Heart left ventricle (tissue), 16 donors: Measurements from ENCODE around the gene FIG4. TPM values are rescaled to one million over a fixed set of nuclear protein-coding genes. Genes with fewer than 3 reads are reported as not detected.

Experiments used
- ATAC-seq, 4 donors: fragments of 200-7000 bp; cut with Tn5 transposase; one replicate each; pipeline ENCODE4 v1.9.1; 2020 to 2022; ENCODE audit warnings: moderate library complexity in 4 of 4, mild to moderate bottlenecking in 3 of 4, moderate number of reproducible peaks in 1 of 4
- DNase-seq, 5 donors: peaks; one replicate each; pipeline ENCODE4 v3.0.0-alpha.2; 2020
- H3K27ac ChIP-seq, 12 donors: fragments of 200-600 bp; sonication (generic) in 4 of 12; one replicate each; pipeline versions ENCODE4 v1.5.0 to v1.8.0; 2016 to 2022; ENCODE audit warnings: mild to moderate bottlenecking in 2 of 12
- H3K27me3 ChIP-seq, 9 donors: fragments of 200-600 bp; sonication (generic) in 2 of 9; one replicate each; pipeline versions ENCODE4 v1.5.1 to v1.8.0; 2016 to 2022; ENCODE audit warnings: mild to moderate bottlenecking in 3 of 9
- H3K36me3 ChIP-seq, 9 donors: fragments of 200-600 bp; sonication (generic) in 2 of 9; one replicate each; pipeline versions ENCODE4 v1.5.0 to v1.8.0; 2018 to 2022; ENCODE audit warnings: mild to moderate bottlenecking in 2 of 9
- H3K4me1 ChIP-seq, 12 donors: fragments of 200-600 bp; sonication (generic) in 4 of 12; one replicate each; pipeline versions ENCODE4 v1.5.0 to v1.8.0; 2016 to 2022; ENCODE audit warnings: mild to moderate bottlenecking in 3 of 12
- H3K4me3 ChIP-seq, 12 donors: fragments of 200-600 bp; sonication (generic) in 4 of 12; one replicate each; pipeline versions ENCODE4 v1.5.0 to v1.8.0; 2017 to 2022; ENCODE audit warnings: mild to moderate bottlenecking in 9 of 12, moderate library complexity in 4 of 12
- H3K9me3 ChIP-seq, 12 donors: fragments of 200-600 bp; sonication (generic) in 4 of 12; one replicate each; pipeline versions ENCODE4 v1.5.0 to v1.8.0; 2016 to 2022; ENCODE audit warnings: mild to moderate bottlenecking in 1 of 12
- POLR2A ChIP-seq, 2 donors: fragments of 450-650 bp; IDR thresholded peaks; one replicate each; pipeline ENCODE4 v1.6.1; 2017; ENCODE audit warnings: antibody characterized with exemption in 2 of 2, mild to moderate bottlenecking in 2 of 2, moderate library complexity in 2 of 2
- WGBS, 4 donors: extraction: QIAGEN DNeasy Blood & Tissue Kit in 2 of 4; methylation state at CpG; one replicate each; pipeline versions ENCODE4 v1.1.5 to v1.1.7; 2013 to 2018; 5-methylcytosine and 5-hydroxymethylcytosine counted together
- intact Hi-C, 10 donors: fragments of 100-400 bp; cut with DNase I; formaldehyde crosslinking; loops; one replicate each; pipeline versions ENCODE4 v1.11.1 to v1.14.2; 2022
- polyA plus RNA-seq, 2 donors: library from polyadenylated mRNA; stranded (reverse); fragments of 200-250 nt; gene quantifications; one replicate each; pipeline ENCODE4 v1.2.3, GENCODE V29; 2013
- total RNA-seq, 9 donors: library from RNA; depleted of rRNA in 2 of 9; stranded (reverse); fragments of >200 nt in 2 of 9; fragmentation: NEBNext Ultra II Directional in 3 of 9; extraction: Animal tissue kit (Norgen Biotek cat#: 25700) in 3 of 9; gene quantifications; one replicate each; pipeline versions ENCODE4 v1.1.0 to v1.2.4, GENCODE V29; 2016 to 2023
- TF ChIP-seq, protein P1 (sequence below), 12 donors: fragments of 200-600 bp; sonication (generic) in 4 of 12; IDR thresholded peaks; one replicate each; pipeline versions ENCODE4 v1.5.0 to v1.8.0; 2018 to 2022; ENCODE audit warnings: antibody characterized with exemption in 12 of 12, mild to moderate bottlenecking in 5 of 12
- donor health status: ischemic (EF 13 %, LVEDD 7.1; RV severe dilation, severe dysfunction).
- donor health status: healthy with polysubstance abuse.
- donor health status: DM: no; HTN: yes; CAD: no.
- donor health status: DM: no; HTN: no; CAD: no.
- donor health status: ischemic (EF 25% LVEDD 6.9; RV normal size, moderate dysfunction).
- donor health status: ischemic (EF 25% LVEDD 5.7; RV mildly dilated, moderate dysfunction).
- donor health status: healthy.
- donor health status: DM: yes; HTN: yes; CAD: no.
- donor health status: ischemic (EF 35%, LVEDD 5.7; RV mildly dilated, moderate dysfunction).
- donor health status: nonischemic (EF 11% LVEDD 7.7; RV severe dilation, severe dysfunction).
- donor health status: DM: yes; HTN: yes; CAD: no.
- donor health status: PGD.
- donor health status: ischemic (EF 29% LVEDD 5.4; RV normal size, mild dysfunction).
- donor health status: nonischemic (EF 23%, LVEDD 6.1; RV moderate dilation, normal function).

FIG4 gene
- total and polyA plus RNA-seq, 11 donors: 4.8 to 17.2 (median 10.2) TPM

- H3K27me3 ChIP-seq: no peaks in the 10 kb centered on the region
- DNase-seq: no peak
- no peak overlapping the region for H3K27ac ChIP-seq
- TF ChIP-seq, protein P1, sequence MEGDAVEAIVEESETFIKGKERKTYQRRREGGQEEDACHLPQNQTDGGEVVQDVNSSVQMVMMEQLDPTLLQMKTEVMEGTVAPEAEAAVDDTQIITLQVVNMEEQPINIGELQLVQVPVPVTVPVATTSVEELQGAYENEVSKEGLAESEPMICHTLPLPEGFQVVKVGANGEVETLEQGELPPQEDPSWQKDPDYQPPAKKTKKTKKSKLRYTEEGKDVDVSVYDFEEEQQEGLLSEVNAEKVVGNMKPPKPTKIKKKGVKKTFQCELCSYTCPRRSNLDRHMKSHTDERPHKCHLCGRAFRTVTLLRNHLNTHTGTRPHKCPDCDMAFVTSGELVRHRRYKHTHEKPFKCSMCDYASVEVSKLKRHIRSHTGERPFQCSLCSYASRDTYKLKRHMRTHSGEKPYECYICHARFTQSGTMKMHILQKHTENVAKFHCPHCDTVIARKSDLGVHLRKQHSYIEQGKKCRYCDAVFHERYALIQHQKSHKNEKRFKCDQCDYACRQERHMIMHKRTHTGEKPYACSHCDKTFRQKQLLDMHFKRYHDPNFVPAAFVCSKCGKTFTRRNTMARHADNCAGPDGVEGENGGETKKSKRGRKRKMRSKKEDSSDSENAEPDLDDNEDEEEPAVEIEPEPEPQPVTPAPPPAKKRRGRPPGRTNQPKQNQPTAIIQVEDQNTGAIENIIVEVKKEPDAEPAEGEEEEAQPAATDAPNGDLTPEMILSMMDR (IDR thresholded peaks at IDR 0.05): no peak
- TF ChIP-seq POLR2A (IDR thresholded peaks at IDR 0.05): no peak
- H3K36me3 ChIP-seq: peaks cover 0 to 55% (median 25%) of the 10 kb centered on the region in 9 donors
- no peaks in the 10 kb centered on the region for H3K9me3 ChIP-seq
- H3K4me1 ChIP-seq: peaks cover 0 to 7% (median 0%) of the 10 kb centered on the region in 12 donors
- no peak for ATAC-seq
- no peak overlapping the region for H3K4me3 ChIP-seq
- intact Hi-C loops: no loop called here
- 87 to 97% (median 92%) methylated on average over 1 of the region's 1 CpG for WGBS, 4 donors
These were observed 47.2 kb downstream of the FIG4 start for GRCh38 chr6:109738255-109738654.

DNA sequence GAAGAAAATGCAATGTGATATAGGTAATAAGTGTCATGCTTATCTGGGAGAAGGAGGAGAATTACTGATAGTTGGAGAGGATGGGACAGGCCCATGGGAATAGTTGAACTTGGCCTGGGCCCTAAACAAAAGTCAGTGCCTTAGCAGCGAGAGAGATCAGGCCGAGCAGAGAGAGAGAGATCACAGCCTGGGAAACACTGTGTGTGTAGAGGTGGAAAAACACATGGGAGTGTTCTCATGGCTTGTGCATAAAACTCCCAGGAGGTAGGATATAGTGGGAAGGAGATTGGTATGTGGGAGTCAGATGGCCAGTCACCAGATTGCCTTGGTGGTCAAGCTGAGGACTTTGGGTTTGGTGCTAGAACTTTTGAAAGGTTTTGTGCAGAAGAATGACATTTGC is 47.6 kb downstream of the FIG4 start:
- no peak overlapping the region for H3K4me3 ChIP-seq
- 69 to 89% (median 75%) methylated on average over 2 of the region's 2 CpGs for WGBS, 4 donors
- intact Hi-C loops: no loop called here
- DNase-seq (no peak), ATAC-seq (no peak)
- TF ChIP-seq, protein P1 (IDR thresholded peaks at IDR 0.05): no peak
- TF ChIP-seq POLR2A (IDR thresholded peaks at IDR 0.05): no peak
- no peaks in the 10 kb centered on the region for H3K27me3 ChIP-seq
- H3K9me3 ChIP-seq: no peaks in the 10 kb centered on the region
- H3K27ac ChIP-seq: no peak overlapping the region
- peaks cover 0 to 55% (median 26%) of the 10 kb centered on the region in 9 donors for H3K36me3 ChIP-seq
- peaks cover 0 to 7% (median 0%) of the 10 kb centered on the region in 12 donors for H3K4me1 ChIP-seq

DNA sequence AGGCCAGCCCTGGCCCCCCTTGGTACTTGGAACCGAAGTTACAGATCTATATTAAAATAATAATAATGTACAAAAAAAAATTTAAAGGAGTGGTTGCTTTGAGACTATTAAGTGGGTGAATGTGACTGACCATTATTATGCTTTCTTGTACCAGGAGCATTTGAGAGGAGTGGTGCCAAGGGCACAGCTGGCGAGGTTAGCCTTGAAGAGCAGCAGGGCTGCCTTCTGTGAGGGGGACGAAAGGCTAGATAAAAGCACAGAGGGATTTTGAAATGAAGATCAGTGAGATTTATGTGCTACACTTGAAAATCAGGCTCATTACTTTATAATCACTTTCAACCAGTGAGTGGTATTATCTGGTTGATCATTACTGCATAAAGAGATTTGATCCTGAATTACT is 48.6 kb downstream of the FIG4 start:
- intact Hi-C loops: no loop called here
- ATAC-seq: no peak
- Histone ChIP-seq H3K4me1 (peaks cover 0 to 7% (median 0%) of the 10 kb centered on the region in 12 donors), H3K27me3 (no peaks in the 10 kb centered on the region), H3K27ac (no peak overlapping the region), H3K9me3 (no peaks in the 10 kb centered on the region), H3K4me3 (no peak overlapping the region), H3K36me3 (peaks cover 0 to 57% (median 35%) of the 10 kb centered on the region in 9 donors)
- WGBS, 4 donors: 88 to 95% (median 91%) methylated on average over 3 of the region's 3 CpGs
- no peak for DNase-seq
- no peak for TF ChIP-seq POLR2A (IDR thresholded peaks at IDR 0.05)
- TF ChIP-seq, protein P1 (IDR thresholded peaks at IDR 0.05): no peak

- whole genome bisulfite sequencing, 4 donors: 79 to 86% (median 81%) methylated on average over 6 to 7 of the region's 7 CpGs
- peak overlapping the region in 1 of 12 donors; percentile 6 for H3K27ac ChIP-seq
- DNase-seq (no peak), ATAC-seq (no peak)
- intact Hi-C loops: no loop called here
- H3K4me3 ChIP-seq: no peak overlapping the region
- H3K4me1 ChIP-seq: peaks cover 0 to 7% (median 0%) of the 10 kb centered on the region in 12 donors
- TF ChIP-seq POLR2A (IDR thresholded peaks at IDR 0.05): no peak
- TF ChIP-seq, protein P1 (IDR thresholded peaks at IDR 0.05): no peak
- H3K36me3 ChIP-seq: peaks cover 0 to 46% (median 24%) of the 10 kb centered on the region in 9 donors
- H3K9me3 ChIP-seq: no peaks in the 10 kb centered on the region
- no peaks in the 10 kb centered on the region for H3K27me3 ChIP-seq
These were observed 49.7 kb downstream of the FIG4 start for GRCh38 chr6:109740787-109741186.
